OCI-M2 (cell line): ENCODE measurements around the gene TBX6.

ENCODE experiments used
- DNase-seq: peaks from one replicate; lab custom pipeline; 2025; ENCODE audit not compliant: unreplicated experiment; lab: John Stamatoyannopoulos, UW

The TBX6 gene

GRCh38 chr16:30087181-30087898, 4.4 kb downstream of the TBX6 start:
- DNase-seq, result no peak

GRCh38 chr16:30086291-30087140, 5.2 kb downstream of the TBX6 start:
- no peak for DNase-seq

GRCh38 chr16:30085820-30086219, 5.9 kb downstream of the TBX6 start:
- no peak for DNase-seq

GRCh38 chr16:30085247-30085646, 6.5 kb downstream of the TBX6 start:
- DNase-seq, result no peak

- DNase-seq, result no peak
Measured at GRCh38 chr16:30084816-30085159, 6.9 kb downstream of the TBX6 start.

- DNase-seq, result no peak
Measured at GRCh38 chr16:30084096-30084815, 7.5 kb downstream of the TBX6 start.

- DNase-seq, result no peak
Measured at GRCh38 chr16:30083216-30084055, 8.3 kb downstream of the TBX6 start.

GRCh38 chr16:30082545-30083090, 9.1 kb downstream of the TBX6 start:
- no peak for DNase-seq

- no peak for DNase-seq
Measured at GRCh38 chr16:30079480-30079879, 12.2 kb downstream of the TBX6 start.

GRCh38 chr16:30078744-30079143, 13.0 kb downstream of the TBX6 start:
- DNase-seq, result no peak

GRCh38 chr16:30077656-30078055, 14.1 kb downstream of the TBX6 start:
- no peak for DNase-seq

- DNase-seq, result no peak
Measured at GRCh38 chr16:30076276-30076791, 15.4 kb downstream of the TBX6 start.

GRCh38 chr16:30075503-30076275, 16.0 kb downstream of the TBX6 start, which contains the start of gene PPP4C:
TSS of gene PPP4C (plus strand) at chr16:30075994. CDS start at chr16:30076378, 384 bp downstream.
- DNase-seq, result no peak

GRCh38 chr16:30070490-30070889, 21.2 kb downstream of the TBX6 start:
- DNase-seq, result no peak

- no peak for DNase-seq
Measured at GRCh38 chr16:30069611-30070462, 21.9 kb downstream of the TBX6 start.

- DNase-seq, result no peak
Measured at GRCh38 chr16:30068750-30069610, 22.7 kb downstream of the TBX6 start.

GRCh38 chr16:30068333-30068732, 23.4 kb downstream of the TBX6 start:
- no peak for DNase-seq

GRCh38 chr16:30067584-30067916, 24.2 kb downstream of the TBX6 start:
- no peak for DNase-seq
